Heart left ventricle (tissue), 13 donors: Measurements from ENCODE around the gene IKZF3.

Experiments
- POLR2A ChIP-seq, 2 donors: fragments of 450-650 bp; IDR thresholded peaks; one replicate each; pipeline ENCODE4 v1.6.1; 2017; ENCODE audit warnings: antibody characterized with exemption in 2 of 2, mild to moderate bottlenecking in 2 of 2, moderate library complexity in 2 of 2
- TF ChIP-seq, protein P1 (sequence below), 12 donors: fragments of 200-600 bp; sonication (generic) in 4 of 12; IDR thresholded peaks; one replicate each; pipeline versions ENCODE4 v1.5.0 to v1.8.0; 2018 to 2022; ENCODE audit warnings: antibody characterized with exemption in 12 of 12, mild to moderate bottlenecking in 5 of 12
- donor health status: ischemic (EF 13 %, LVEDD 7.1; RV severe dilation, severe dysfunction).
- donor health status: DM: no; HTN: yes; CAD: no.
- donor health status: DM: no; HTN: no; CAD: no.
- donor health status: ischemic (EF 25% LVEDD 6.9; RV normal size, moderate dysfunction).
- donor health status: ischemic (EF 25% LVEDD 5.7; RV mildly dilated, moderate dysfunction).
- donor health status: ischemic (EF 35%, LVEDD 5.7; RV mildly dilated, moderate dysfunction).
- donor health status: nonischemic (EF 11% LVEDD 7.7; RV severe dilation, severe dysfunction).
- donor health status: DM: yes; HTN: yes; CAD: no.
- donor health status: PGD.
- donor health status: ischemic (EF 29% LVEDD 5.4; RV normal size, mild dysfunction).
- donor health status: nonischemic (EF 23%, LVEDD 6.1; RV moderate dilation, normal function).

- TF ChIP-seq, protein P1, sequence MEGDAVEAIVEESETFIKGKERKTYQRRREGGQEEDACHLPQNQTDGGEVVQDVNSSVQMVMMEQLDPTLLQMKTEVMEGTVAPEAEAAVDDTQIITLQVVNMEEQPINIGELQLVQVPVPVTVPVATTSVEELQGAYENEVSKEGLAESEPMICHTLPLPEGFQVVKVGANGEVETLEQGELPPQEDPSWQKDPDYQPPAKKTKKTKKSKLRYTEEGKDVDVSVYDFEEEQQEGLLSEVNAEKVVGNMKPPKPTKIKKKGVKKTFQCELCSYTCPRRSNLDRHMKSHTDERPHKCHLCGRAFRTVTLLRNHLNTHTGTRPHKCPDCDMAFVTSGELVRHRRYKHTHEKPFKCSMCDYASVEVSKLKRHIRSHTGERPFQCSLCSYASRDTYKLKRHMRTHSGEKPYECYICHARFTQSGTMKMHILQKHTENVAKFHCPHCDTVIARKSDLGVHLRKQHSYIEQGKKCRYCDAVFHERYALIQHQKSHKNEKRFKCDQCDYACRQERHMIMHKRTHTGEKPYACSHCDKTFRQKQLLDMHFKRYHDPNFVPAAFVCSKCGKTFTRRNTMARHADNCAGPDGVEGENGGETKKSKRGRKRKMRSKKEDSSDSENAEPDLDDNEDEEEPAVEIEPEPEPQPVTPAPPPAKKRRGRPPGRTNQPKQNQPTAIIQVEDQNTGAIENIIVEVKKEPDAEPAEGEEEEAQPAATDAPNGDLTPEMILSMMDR (IDR thresholded peaks at IDR 0.05): no peak
- TF ChIP-seq POLR2A (IDR thresholded peaks at IDR 0.05): no peak
These were observed 2.9 kb downstream of the IKZF3 start for GRCh38 chr17:39861235-39861634.
